ENCODE results near the gene WAS.

DNA sequence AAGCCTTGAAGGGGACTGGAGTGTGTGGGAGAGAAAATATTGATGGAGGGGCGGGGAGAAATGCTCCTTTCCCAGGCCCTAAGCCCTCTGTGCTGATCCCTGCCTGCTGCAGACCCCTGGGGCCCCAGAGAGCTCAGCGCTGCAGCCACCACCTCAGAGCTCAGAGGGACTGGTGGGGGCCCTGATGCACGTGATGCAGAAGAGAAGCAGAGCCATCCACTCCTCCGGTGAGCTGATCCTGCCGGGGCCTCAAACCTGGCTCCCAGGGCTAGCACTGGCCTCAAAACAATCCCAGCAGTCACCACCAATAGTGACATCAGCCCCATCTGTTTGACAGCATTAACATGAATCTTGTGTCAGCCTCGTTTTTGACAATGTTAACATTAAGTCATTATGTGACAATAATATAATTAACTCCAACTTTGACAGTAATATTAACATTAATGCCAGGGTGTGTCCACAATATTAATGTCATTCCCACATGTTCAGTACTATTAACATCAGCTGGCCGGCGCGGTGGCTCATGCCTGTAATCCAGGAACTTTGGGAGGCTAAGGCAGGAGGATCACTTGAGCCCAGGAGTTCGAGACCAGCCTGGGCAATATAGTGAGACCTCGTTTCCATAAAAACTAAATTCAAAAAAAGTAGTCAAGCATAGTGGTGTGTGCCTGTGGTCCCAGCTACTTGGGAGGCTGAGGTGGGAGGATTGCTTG lies 5.8 kb downstream of the WAS start:
- TF ChIP-seq CTCF (IDR thresholded peaks at IDR 0.05): no peak
- no peak for TF ChIP-seq POLR2A (IDR thresholded peaks at IDR 0.05)
